Colon (tissue), 2 donors: ENCODE measurements around the gene SH2D7.

Source experiments
- FAIRE-seq: peaks from 2 replicates; lab custom pipeline; 2012; peaks lifted over from hg19 to GRCh38; lab: Jason Lieb, UNC
- donor health status: control.
- donor health status: control.

The SH2D7 gene

GRCh38 chr15:78092261-78093041 lies at the start of gene SH2D7:
Gene SH2D7 (plus strand): TSS chr15:78092561. CDS start chr15:78092585, 24 bp downstream.
- FAIRE-seq: no peak

GRCh38 chr15:78044407-78045155 lies 47.8 kb upstream of the SH2D7 start:
- FAIRE-seq: no peak

GRCh38 chr15:78045189-78045588 lies 47.2 kb upstream of the SH2D7 start:
- FAIRE-seq: no peak

- no peak for FAIRE-seq
Observed at GRCh38 chr15:78046796-78047341, 45.5 kb upstream of the SH2D7 start.

GRCh38 chr15:78047761-78048627 lies 44.4 kb upstream of the SH2D7 start:
- no peak for FAIRE-seq

- no peak for FAIRE-seq
Observed at GRCh38 chr15:78048628-78048920, 43.8 kb upstream of the SH2D7 start.

- FAIRE-seq: no peak
Observed at GRCh38 chr15:78049691-78050440, 42.5 kb upstream of the SH2D7 start.

- FAIRE-seq: no peak
Observed at GRCh38 chr15:78050441-78050809, 41.9 kb upstream of the SH2D7 start.

GRCh38 chr15:78050826-78051225 lies 41.5 kb upstream of the SH2D7 start:
- no peak for FAIRE-seq

- no peak for FAIRE-seq
Observed at GRCh38 chr15:78051596-78051995, 40.8 kb upstream of the SH2D7 start.

- FAIRE-seq: no peak
Observed at GRCh38 chr15:78052001-78052401, 40.4 kb upstream of the SH2D7 start.

GRCh38 chr15:78052545-78052944 lies 39.8 kb upstream of the SH2D7 start:
- no peak for FAIRE-seq

GRCh38 chr15:78054518-78054917 lies 37.8 kb upstream of the SH2D7 start:
- no peak for FAIRE-seq

GRCh38 chr15:78054966-78055365 lies 37.4 kb upstream of the SH2D7 start:
- no peak for FAIRE-seq

GRCh38 chr15:78055919-78056713 lies 36.2 kb upstream of the SH2D7 start:
- FAIRE-seq: no peak

GRCh38 chr15:78056714-78057269 lies 35.6 kb upstream of the SH2D7 start:
- no peak for FAIRE-seq

- FAIRE-seq: no peak
Observed at GRCh38 chr15:78057803-78058202, 34.6 kb upstream of the SH2D7 start.

GRCh38 chr15:78058401-78058935 lies 33.9 kb upstream of the SH2D7 start:
- no peak for FAIRE-seq

- FAIRE-seq: no peak
Observed at GRCh38 chr15:78059110-78059839, 33.1 kb upstream of the SH2D7 start.

GRCh38 chr15:78060232-78060631 lies 32.1 kb upstream of the SH2D7 start:
- no peak for FAIRE-seq
